HL-60 (cell line): ENCODE data around the gene LITAFD.
A peak's percentile ranks its signal among the peaks of the same experiment; 100 is the strongest.
"Not testable (repeated sequence)": the region's sequence is repeated elsewhere in the genome, so short reads cannot be mapped to it uniquely, and the experiment has no call there.

Experiments
- DNase-seq, 2 experiments: peaks; one replicate each; pipeline ENCODE4 v3.0.0-alpha.2; 2010 to 2020; ENCODE audit warnings: low read depth in 1 of 2, low spot score in 1 of 2
- H3K27ac ChIP-seq: fragments of 250-450 bp; sonication (Bioruptor Pico); replicated peaks from 2 replicates; pipeline ENCODE4 v1.5.1; 2020; ENCODE audit warnings: mild to moderate bottlenecking, moderate library complexity
- H3K27me3 ChIP-seq: fragments of 250-450 bp; sonication (Bioruptor Pico); 2 replicates; pipeline ENCODE4 v1.5.1; 2021; ENCODE audit warnings: mild to moderate bottlenecking, moderate library complexity; ENCODE audit not compliant: insufficient read depth, poor library complexity, severe bottlenecking
- H3K4me3 ChIP-seq: replicated peaks from 2 replicates; pipeline ENCODE4 v1.5.1; 2011; ENCODE audit warnings: mild to moderate bottlenecking, control low read depth, low read length; ENCODE audit not compliant: insufficient read depth
- GABPA ChIP-seq: IDR thresholded peaks from 2 replicates; pipeline ENCODE4 v1.6.1; 2012; ENCODE audit warnings: low read depth
- POLR2AphosphoS5 ChIP-seq: IDR thresholded peaks from 2 replicates; pipeline ENCODE4 v1.6.1; 2012; ENCODE audit warnings: low read depth
- REST ChIP-seq: IDR thresholded peaks from 2 replicates; pipeline ENCODE4 v1.6.1; 2012; ENCODE audit warnings: low read depth; ENCODE audit not compliant: insufficient replicate concordance
- SPI1 ChIP-seq: IDR thresholded peaks from 2 replicates; pipeline ENCODE4 v1.6.1; 2012; ENCODE audit warnings: low read depth, mild to moderate bottlenecking, borderline replicate concordance
- long read RNA-seq: library from polyadenylated mRNA; unstranded; transcript quantifications from one replicate; pipeline ENCODE4 v2.0.0, GENCODE V29; 2020
- TF ChIP-seq, protein P1 (sequence below): IDR thresholded peaks from one replicate; pipeline ENCODE4 v1.5.1; 2011; ENCODE audit warnings: low read length, control low read depth, inconsistent platforms; ENCODE audit not compliant: insufficient read depth

The LITAFD gene
- long read RNA-seq, result 0 reads

- no peak within 1 kb of the TSS for H3K4me3 ChIP-seq
- TF ChIP-seq, protein P1, sequence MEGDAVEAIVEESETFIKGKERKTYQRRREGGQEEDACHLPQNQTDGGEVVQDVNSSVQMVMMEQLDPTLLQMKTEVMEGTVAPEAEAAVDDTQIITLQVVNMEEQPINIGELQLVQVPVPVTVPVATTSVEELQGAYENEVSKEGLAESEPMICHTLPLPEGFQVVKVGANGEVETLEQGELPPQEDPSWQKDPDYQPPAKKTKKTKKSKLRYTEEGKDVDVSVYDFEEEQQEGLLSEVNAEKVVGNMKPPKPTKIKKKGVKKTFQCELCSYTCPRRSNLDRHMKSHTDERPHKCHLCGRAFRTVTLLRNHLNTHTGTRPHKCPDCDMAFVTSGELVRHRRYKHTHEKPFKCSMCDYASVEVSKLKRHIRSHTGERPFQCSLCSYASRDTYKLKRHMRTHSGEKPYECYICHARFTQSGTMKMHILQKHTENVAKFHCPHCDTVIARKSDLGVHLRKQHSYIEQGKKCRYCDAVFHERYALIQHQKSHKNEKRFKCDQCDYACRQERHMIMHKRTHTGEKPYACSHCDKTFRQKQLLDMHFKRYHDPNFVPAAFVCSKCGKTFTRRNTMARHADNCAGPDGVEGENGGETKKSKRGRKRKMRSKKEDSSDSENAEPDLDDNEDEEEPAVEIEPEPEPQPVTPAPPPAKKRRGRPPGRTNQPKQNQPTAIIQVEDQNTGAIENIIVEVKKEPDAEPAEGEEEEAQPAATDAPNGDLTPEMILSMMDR, result no peak
- TF ChIP-seq POLR2AphosphoS5, result no peak
- TF ChIP-seq SPI1, result no peak
- no peak for TF ChIP-seq GABPA
- no peak for TF ChIP-seq REST
- no peak within 1 kb of the TSS for H3K27ac ChIP-seq
- no peak for DNase-seq
- H3K27me3 ChIP-seq, result peaks cover 17% of the 10 kb centered on the region
Observed at GRCh38 chr16:8882041-8882617, at the start of gene LITAFD. Gene LITAFD (plus strand): TSS chr16:8882351. CDS start chr16:8884356, 2,005 bp downstream.

DNA sequence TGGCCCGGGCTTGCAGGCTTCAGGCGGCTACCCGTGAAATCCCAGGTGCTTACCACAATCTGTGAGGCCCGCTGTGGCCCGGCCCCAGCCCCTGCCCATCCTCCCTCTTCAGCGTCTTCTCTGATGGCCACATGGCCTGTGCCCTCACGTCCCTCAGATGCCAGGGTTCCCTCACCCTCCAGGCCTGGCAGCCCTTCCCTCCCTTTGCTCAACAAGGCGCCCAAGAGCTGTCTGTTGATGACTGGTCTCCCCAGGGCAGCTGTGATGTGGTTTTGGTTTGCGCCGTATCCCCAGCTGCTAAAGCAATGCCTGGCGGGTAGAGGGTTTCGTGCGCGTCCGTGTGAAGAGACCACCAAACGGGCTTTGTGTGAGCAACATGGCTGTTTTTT lies 49.4 kb upstream of the LITAFD start:
- TF ChIP-seq REST (no peak), POLR2AphosphoS5 (peak; percentile 80)
- H3K27me3 ChIP-seq, result no peaks in the 10 kb centered on the region
- peak overlapping the region; percentile 32; the same call in 1 of the 2 replicates for H3K27ac ChIP-seq
- H3K4me3 ChIP-seq, result no peak overlapping the region
- DNase-seq, result peak in 1 of 2 experiments; percentile 86

DNA sequence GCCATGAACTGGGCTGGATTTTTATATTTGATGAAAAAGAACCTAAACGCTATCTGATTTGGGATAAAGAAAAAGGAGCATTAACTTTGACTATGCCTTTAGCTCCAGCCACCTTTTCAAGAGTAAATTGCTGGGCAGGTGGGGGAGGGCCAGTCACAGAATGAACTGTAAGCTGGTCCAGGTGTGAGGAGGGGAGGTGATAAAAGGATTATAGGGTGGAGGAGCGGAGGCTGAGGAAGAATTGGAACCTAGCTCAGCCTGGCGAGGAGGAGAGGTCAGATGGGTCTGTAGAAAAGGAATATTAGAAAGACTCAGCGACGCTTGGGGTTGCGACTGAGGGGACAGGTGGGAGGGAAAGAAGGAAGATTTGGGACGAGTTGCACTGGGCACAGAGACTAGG lies 45.4 kb upstream of the LITAFD start:
- H3K27me3 ChIP-seq, H3K4me3 ChIP-seq, DNase-seq, H3K27ac ChIP-seq: not testable (repeated sequence)

GRCh38 chr16:8837594-8837993 lies 44.6 kb upstream of the LITAFD start:
- H3K27me3 ChIP-seq, H3K4me3 ChIP-seq, DNase-seq, H3K27ac ChIP-seq: not testable (repeated sequence)

GRCh38 chr16:8842016-8842415 lies 40.1 kb upstream of the LITAFD start:
- H3K4me3 ChIP-seq, DNase-seq, H3K27ac ChIP-seq, H3K27me3 ChIP-seq: not testable (repeated sequence)

GRCh38 chr16:8843296-8843695 lies 38.9 kb upstream of the LITAFD start:
- not testable (repeated sequence) for H3K27ac ChIP-seq, H3K4me3 ChIP-seq, DNase-seq, H3K27me3 ChIP-seq
